IMR-90 (cell line): ENCODE data around the gene CLEC9A. TPM values are rescaled to one million over a fixed set of nuclear protein-coding genes. Genes with fewer than 3 reads are reported as not detected.

ENCODE experiments used
- ATAC-seq: fragments of 200-7000 bp; cut with Tn5 transposase; 2 replicates; pipeline ENCODE4 v1.9.1; 2020; ENCODE audit warnings: low read depth, mild to moderate bottlenecking, moderate library complexity
- Bru-seq: library from RNA; stranded (reverse); fragments of 400-500 nt; gene quantifications from one replicate; lab custom pipeline; 2021; lab: Mats Ljungman, UMichigan
- BruChase-seq, 2 experiments: library from RNA; stranded (reverse); fragments of 400-500 nt; gene quantifications; one replicate each; lab custom pipeline; 2021; lab: Mats Ljungman, UMichigan
- BruUV-seq: library from RNA; stranded (reverse); fragments of 400-500 nt; replicated peaks from 2 replicates; lab custom pipeline; 2021; lab: Mats Ljungman, UMichigan
- CTCF ChIA-PET: fragments of 300-600 bp; formaldehyde crosslinking; extraction: SDS; loops from one replicate; lab custom pipeline; 2021; ENCODE audit warnings: antibody characterized with exemption; lab: Yijun Ruan, JAX
- POLR2A ChIA-PET: fragments of 300-600 bp; sonication (Branson Sonifier 250); formaldehyde crosslinking; loops from one replicate; lab custom pipeline; 2022; ENCODE audit warnings: antibody characterized with exemption; ENCODE audit not compliant: unreplicated experiment; lab: Charles Lee
- DNase-seq: peaks from one replicate; pipeline ENCODE4 v3.0.0; 2013
- H2AFZ ChIP-seq: replicated peaks from 2 replicates; pipeline ENCODE3; 2013; ENCODE audit warnings: low read length, mild to moderate bottlenecking; ENCODE audit not compliant: poor library complexity
- H2AK5ac ChIP-seq: 2 replicates; pipeline ENCODE4 v1.6.1; 2013; ENCODE audit warnings: low read depth, low read length, inconsistent platforms
- H2AK9ac ChIP-seq: replicated peaks from 2 replicates; pipeline ENCODE3; 2013; ENCODE audit warnings: mild to moderate bottlenecking, low read depth, low read length, moderate library complexity; ENCODE audit not compliant: poor library complexity
- H2BK120ac ChIP-seq: 2 replicates; pipeline ENCODE4 v1.6.1; 2013; ENCODE audit warnings: low read depth, low read length, inconsistent platforms
- H2BK15ac ChIP-seq: 3 replicates; pipeline ENCODE4 v1.6.1; 2013; ENCODE audit warnings: low read depth, low read length, inconsistent platforms
- H2BK20ac ChIP-seq: 2 replicates; pipeline ENCODE4 v1.6.1; 2013; ENCODE audit warnings: low read depth, mild to moderate bottlenecking, inconsistent platforms, low read length, moderate library complexity
- H2BK5ac ChIP-seq: 2 replicates; pipeline ENCODE4 v1.6.1; 2013; ENCODE audit warnings: mild to moderate bottlenecking, low read depth, low read length, inconsistent platforms; ENCODE audit not compliant: poor library complexity, severe bottlenecking
- H3K14ac ChIP-seq: replicated peaks from 2 replicates; pipeline ENCODE4 v1.6.1; 2013; ENCODE audit warnings: low read depth, low read length, inconsistent platforms
- H3K18ac ChIP-seq: 2 replicates; pipeline ENCODE4 v1.6.1; 2013; ENCODE audit warnings: low read depth, low read length, control low read depth
- H3K23ac ChIP-seq: 2 replicates; pipeline ENCODE4 v1.6.1; 2013; ENCODE audit warnings: low read depth, low read length, inconsistent platforms
- H3K27ac ChIP-seq: 2 replicates; pipeline ENCODE4 v1.5.1; 2013; ENCODE audit warnings: mild to moderate bottlenecking, control low read depth, low read length; ENCODE audit not compliant: insufficient read depth
- H3K27me3 ChIP-seq: 2 replicates; pipeline ENCODE4 v1.6.1; 2013; ENCODE audit warnings: low read length; ENCODE audit not compliant: control insufficient read depth, insufficient read depth
- H3K36me3 ChIP-seq: 2 replicates; pipeline ENCODE4 v1.6.1; 2013; ENCODE audit warnings: low read length, mixed read lengths; ENCODE audit not compliant: control insufficient read depth, insufficient read depth
- H3K4ac ChIP-seq: 2 replicates; pipeline ENCODE4 v1.6.1; 2013; ENCODE audit warnings: low read depth, low read length, inconsistent platforms
- H3K4me1 ChIP-seq: 2 replicates; pipeline ENCODE4 v1.6.1; 2013; ENCODE audit warnings: low read length, mixed read lengths; ENCODE audit not compliant: control insufficient read depth, insufficient read depth
- H3K4me2 ChIP-seq: 2 replicates; pipeline ENCODE4 v1.6.1; 2013; ENCODE audit warnings: low read depth, mild to moderate bottlenecking, control low read depth, low read length, moderate library complexity
- H3K4me3 ChIP-seq: 2 replicates; pipeline ENCODE4 v1.5.1; 2013; ENCODE audit warnings: low read depth, mild to moderate bottlenecking, control low read depth, low read length, moderate library complexity; ENCODE audit not compliant: insufficient read depth
- H3K56ac ChIP-seq: 2 replicates; pipeline ENCODE4 v1.6.1; 2013; ENCODE audit warnings: low read length, inconsistent platforms; ENCODE audit not compliant: insufficient read depth; ENCODE audit errors: extremely low read depth
- H3K79me1 ChIP-seq, 2 experiments: 2 replicates each; pipeline ENCODE4 v1.6.1; 2013; ENCODE audit warnings: low read length in 2 of 2, inconsistent platforms in 1 of 2, low read depth in 1 of 2
- H3K9ac ChIP-seq: 2 replicates; pipeline ENCODE4 v1.6.1; 2013; ENCODE audit warnings: low read depth, low read length, control low read depth
- H3K9me1 ChIP-seq: 2 replicates; pipeline ENCODE4 v1.6.1; 2013; ENCODE audit warnings: low read length, inconsistent platforms; ENCODE audit not compliant: insufficient read depth
- H3K9me3 ChIP-seq: 2 replicates; pipeline ENCODE4 v1.6.1; 2013; ENCODE audit warnings: low read length; ENCODE audit not compliant: control insufficient read depth, insufficient read depth
- H4K20me1 ChIP-seq: 2 replicates; pipeline ENCODE4 v1.6.1; 2013; ENCODE audit warnings: low read length, inconsistent platforms; ENCODE audit not compliant: insufficient read depth
- H4K5ac ChIP-seq: 2 replicates; pipeline ENCODE4 v1.6.1; 2013; ENCODE audit warnings: mild to moderate bottlenecking, low read depth, low read length, control low read depth
- H4K8ac ChIP-seq, 2 experiments: 2 replicates each; pipeline ENCODE4 v1.6.1; 2013; ENCODE audit warnings: low read depth in 2 of 2, low read length in 2 of 2, control low read depth in 1 of 2, inconsistent platforms in 1 of 2
- H4K91ac ChIP-seq: 2 replicates; pipeline ENCODE4 v1.6.1; 2013; ENCODE audit warnings: low read depth, low read length, inconsistent platforms; ENCODE audit not compliant: insufficient read depth
- BHLHE40 ChIP-seq: fragments of 150-350 bp; IDR thresholded peaks from 2 replicates; pipeline ENCODE4 v1.6.1; 2016; ENCODE audit warnings: mild to moderate bottlenecking, low read depth, low read length
- ELK1 ChIP-seq: fragments of 150-350 bp; IDR thresholded peaks from 2 replicates; pipeline ENCODE4 v1.6.1; 2016; ENCODE audit warnings: low read depth, mild to moderate bottlenecking, low read length, moderate library complexity, borderline replicate concordance
- MAZ ChIP-seq: IDR thresholded peaks from 2 replicates; pipeline ENCODE4 v1.6.1; 2012; ENCODE audit warnings: low read depth, mild to moderate bottlenecking, low read length, improper control_type of control experiment, moderate library complexity, borderline replicate concordance
- MXI1 ChIP-seq: IDR thresholded peaks from 2 replicates; pipeline ENCODE4 v1.6.1; 2012; ENCODE audit warnings: low read depth, mild to moderate bottlenecking, low read length, moderate library complexity, borderline replicate concordance
- RAD21 ChIP-seq: IDR thresholded peaks from 2 replicates; pipeline ENCODE4 v1.6.1; 2012; ENCODE audit warnings: low read length, improper control_type of control experiment
- WGBS, 2 experiments: methylation state at CpG; one replicate each; pipeline versions ENCODE4 v1.1.5 to v1.1.7; 2013; ENCODE audit warnings: missing lambda C conversion rate in 2 of 2; ENCODE audit not compliant: insufficient read length in 1 of 2; ENCODE audit errors: extremely low coverage in 2 of 2; 5-methylcytosine and 5-hydroxymethylcytosine counted together
- dilution Hi-C: fragments of 300-500 bp; cut with HindIII; formaldehyde crosslinking; loops from one replicate; pipeline ENCODE4 v1.14.3; 2018; ENCODE audit warnings: low sequenced_read_pairs; ENCODE audit not compliant: unreplicated experiment
- in situ Hi-C: fragments of 300-500 bp; cut with MboI; formaldehyde crosslinking; loops from 3 replicates; pipeline ENCODE4 v1.14.3; 2019; ENCODE audit warnings: low sequenced_read_pairs, inconsistent platforms, mixed read lengths
- intact Hi-C: fragments of 100-400 bp; cut with micrococcal nuclease; formaldehyde crosslinking; loops from 2 replicates; pipeline ENCODE4 v1.10.0; 2022
- long read RNA-seq: library from polyadenylated mRNA; unstranded; transcript quantifications from one replicate; pipeline ENCODE4 v2.0.0, GENCODE V29; 2021; ENCODE audit not compliant: unreplicated experiment
- polyA plus RNA-seq, 3 experiments: library from polyadenylated mRNA; depleted of rRNA; stranded (reverse); fragments of >200 nt; gene quantifications; 2 replicates each; pipeline ENCODE4 v1.2.3, GENCODE V29; 2012; ENCODE audit warnings: low replicate concordance in 1 of 3
- total RNA-seq: library from RNA; depleted of rRNA; stranded (reverse); fragments of >200 nt; gene quantifications from 2 replicates; pipeline ENCODE4 v1.2.3, GENCODE V29; 2012; rRNA removed

CLEC9A gene
- not detected in 2 replicates for total RNA-seq
- polyA plus RNA-seq (2012; rRNA removed): not detected in 2 replicates
- polyA plus RNA-seq (2012; cell fraction: cytosol; rRNA removed): not detected in 2 replicates
- polyA plus RNA-seq (2012; cell fraction: nucleus; rRNA removed; ENCODE audit: low replicate concordance): not detected in 2 replicates
- not detected for Bru-seq, nascent RNA
- BruChase-seq, experiment 1, labeled RNA remaining after a 6-hour chase: not detected
- BruChase-seq, experiment 2, labeled RNA remaining after a 2-hour chase: percentile 3 among the genes with signal in this experiment
- long read RNA-seq: 0 reads

GRCh38 chr12:10030446-10030845 is at the start of gene CLEC9A:
Gene CLEC9A, plus strand, starts transcription at chr12:10030682. Its CDS starts 22,006 bp downstream, at chr12:10052688.
- POLR2A ChIA-PET: no interaction called here
- Histone ChIP-seq H3K4me2 (peak within 1 kb of the TSS; percentile 8; the same call in 1 of the 2 replicates), H4K20me1 (no peaks in the 10 kb centered on the region), H3K9ac (no peak within 1 kb of the TSS), H2AFZ (peak within 1 kb of the TSS; percentile 17), H2AK9ac (no peak within 1 kb of the TSS), H2BK20ac (peak within 1 kb of the TSS; percentile 90), H3K4ac (peak within 1 kb of the TSS; percentile 95), H4K91ac (peak within 1 kb of the TSS; percentile 85), H3K9me3 (no peaks in the 10 kb centered on the region), H4K5ac (peak within 1 kb of the TSS; percentile 73; the same call in 1 of the 2 replicates), H2BK15ac (peak within 1 kb of the TSS; percentile 78), H2BK5ac (peak within 1 kb of the TSS; percentile 86), H3K27me3 (no peaks in the 10 kb centered on the region), H3K9me1 (0 out of 2 replicates have a peak, but pooled peaks cover 7% of the 10 kb centered on the region), H3K27ac (peak within 1 kb of the TSS; percentile 55), H3K4me3 (no peak within 1 kb of the TSS), H3K14ac (peak within 1 kb of the TSS; percentile 58), H2AK5ac (peak within 1 kb of the TSS; percentile 95), H3K79me1 (no peaks in the 10 kb centered on the region), H3K23ac (peak within 1 kb of the TSS; percentile 46), H4K8ac (peak within 1 kb of the TSS; percentile 72 to 84), H3K4me1 (no peaks in the 10 kb centered on the region; the same call in 1 of the 2 replicates), H3K18ac (peak within 1 kb of the TSS; percentile 94; the same call in 1 of the 2 replicates), H3K56ac (peak within 1 kb of the TSS; percentile 74), H2BK120ac (peak within 1 kb of the TSS; percentile 94), H3K36me3 (no peaks in the 10 kb centered on the region)
- CTCF ChIA-PET: interaction anchor here (1.1 to 1.5 kb wide), 2 partner anchors 21 to 233 kb away, joined by 3 to 4 read pairs; no protein-coding TSS in a partner anchor
- TF ChIP-seq RAD21 (no peak), MXI1 (no peak), MAZ (no peak), BHLHE40 (no peak), ELK1 (no peak)
- dilution Hi-C loops: no loop called here
- intact Hi-C loops: loop anchor here (5.0 kb wide), 1 partner anchor 278 kb away; no protein-coding TSS in a partner anchor
- BruUV-seq: no TSS peak
- ATAC-seq (no peak), DNase-seq (no peak)
- no CpG with 5 or more reads among the region's 14 CpGs for WGBS, 2 experiments
- in situ Hi-C loops: no loop called here
